GM19193 (cell line): ENCODE results near the gene RTN4.

Source experiments
- POLR2A ChIP-seq: IDR thresholded peaks from 4 replicates; pipeline ENCODE4 v1.6.1; 2011; ENCODE audit not compliant: insufficient read depth, insufficient read length; ENCODE audit errors: extremely low read depth

The RTN4 gene

DNA sequence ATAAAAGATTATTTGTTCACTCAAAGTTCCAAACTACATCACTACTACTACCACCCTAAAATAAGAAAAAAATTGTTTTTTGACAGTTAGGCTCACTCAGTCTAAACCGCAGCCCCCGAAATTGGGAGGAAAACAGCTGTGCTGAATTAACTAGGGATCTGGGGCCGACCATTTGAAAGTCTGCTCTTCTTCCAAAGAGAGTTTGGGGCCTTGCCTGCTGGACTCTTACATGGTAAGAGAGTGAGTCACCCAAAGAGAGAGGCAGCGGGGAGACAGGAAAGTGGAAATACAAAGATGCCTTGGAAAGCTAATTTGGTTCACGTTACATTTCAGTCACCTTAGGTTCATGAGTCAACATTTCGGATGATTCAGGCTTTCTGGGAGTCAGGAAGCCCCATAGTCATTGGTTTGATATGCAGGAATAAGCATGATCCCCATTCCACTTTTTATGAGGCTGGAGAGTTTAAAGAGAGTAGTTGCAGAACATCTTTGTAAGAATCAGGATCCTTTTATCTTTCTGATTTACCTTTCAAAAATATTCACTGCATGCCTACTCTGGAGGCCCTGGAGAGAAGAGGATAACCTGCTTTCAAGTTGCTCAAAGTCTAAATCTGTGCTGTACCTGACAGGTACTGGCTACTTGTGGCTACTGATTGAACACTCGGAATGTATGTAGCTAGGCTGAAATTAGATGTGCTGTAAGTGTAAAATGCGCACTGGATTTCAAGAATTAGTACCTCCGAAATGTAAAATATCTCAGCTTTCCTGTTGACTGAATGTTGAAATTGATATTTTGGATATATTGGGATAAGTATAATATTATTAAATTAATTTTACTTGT lies 995 bp upstream of the RTN4 start:
- TF ChIP-seq POLR2A: no peak

DNA sequence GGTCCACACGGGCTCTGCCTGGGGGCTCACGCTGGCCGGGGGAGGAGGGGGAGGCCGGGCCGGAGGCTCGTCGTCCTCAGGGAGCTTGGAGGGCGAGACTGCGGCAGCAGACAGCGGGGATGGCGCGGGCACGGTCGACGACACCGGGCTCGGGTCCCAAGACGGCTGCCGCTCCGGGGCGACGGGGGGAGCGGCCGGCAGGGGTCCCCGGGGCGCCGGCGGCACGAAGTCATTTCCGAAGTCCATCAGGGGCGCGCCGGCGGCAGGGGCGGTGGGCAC lies 491 bp downstream of the RTN4 start:
- TF ChIP-seq POLR2A: no peak

DNA sequence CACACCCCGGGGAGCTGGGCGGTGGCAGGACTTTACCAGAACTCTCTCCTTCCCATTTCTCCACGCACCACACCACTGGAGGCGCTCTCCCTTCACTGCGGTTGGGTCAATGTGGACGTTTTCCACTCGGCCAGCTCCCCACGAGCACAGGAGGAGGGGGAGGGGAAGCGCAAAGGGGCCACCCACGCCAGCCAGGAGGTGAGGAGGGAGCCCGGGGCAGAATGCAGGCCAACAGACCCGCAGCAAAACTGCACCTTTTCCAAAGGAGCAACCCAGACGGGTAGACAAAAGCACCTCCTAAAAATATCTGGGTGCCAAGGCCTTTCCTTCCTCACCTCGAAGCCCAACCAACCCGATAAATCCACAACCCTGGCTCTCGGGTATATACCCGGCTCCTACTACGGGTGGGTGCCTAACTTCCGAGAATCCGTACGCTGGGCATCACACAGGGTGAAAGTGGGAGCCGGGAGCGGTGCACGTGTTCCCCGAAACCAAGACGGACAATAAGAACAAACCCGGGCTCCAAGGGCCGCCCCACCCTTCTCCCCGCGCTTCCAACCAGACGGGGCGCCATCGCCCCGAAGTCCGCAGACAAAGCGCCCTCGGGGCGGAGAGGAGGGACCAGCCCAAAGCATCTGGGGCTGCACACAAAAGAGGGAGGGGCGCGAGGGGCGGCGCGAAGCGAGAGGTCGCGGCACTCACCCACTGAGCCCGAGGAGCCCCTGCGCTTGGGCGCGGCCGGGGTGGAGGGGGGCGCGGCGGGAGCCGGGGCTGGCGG lies 1.0 kb downstream of the RTN4 start:
- TF ChIP-seq POLR2A: peak; percentile 40

DNA sequence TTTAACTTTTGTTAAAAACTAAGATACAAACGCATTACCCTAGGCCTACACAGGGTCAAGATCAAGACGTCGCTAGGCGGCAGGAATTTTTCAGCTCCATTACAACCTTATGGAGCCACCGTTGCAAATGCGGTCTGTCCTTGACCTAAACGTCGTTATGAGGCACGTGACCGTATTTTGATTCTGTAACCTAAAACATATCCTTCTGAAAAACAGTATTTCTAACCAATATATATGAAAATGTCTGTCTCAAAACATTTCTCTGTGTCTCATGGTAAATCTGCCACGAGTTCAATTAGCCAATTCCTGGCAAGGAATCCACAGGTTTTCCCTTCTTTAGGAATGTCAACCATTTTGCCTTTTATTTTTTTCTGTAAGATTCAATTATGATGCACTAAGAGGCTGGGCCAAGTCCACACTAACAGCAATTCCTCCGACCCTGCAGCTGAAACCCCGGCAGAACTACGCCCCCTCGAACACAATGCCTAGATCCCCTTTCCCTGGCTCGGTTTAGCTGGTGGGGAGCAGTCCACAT lies 1.7 kb downstream of the RTN4 start:
- no peak for TF ChIP-seq POLR2A

DNA sequence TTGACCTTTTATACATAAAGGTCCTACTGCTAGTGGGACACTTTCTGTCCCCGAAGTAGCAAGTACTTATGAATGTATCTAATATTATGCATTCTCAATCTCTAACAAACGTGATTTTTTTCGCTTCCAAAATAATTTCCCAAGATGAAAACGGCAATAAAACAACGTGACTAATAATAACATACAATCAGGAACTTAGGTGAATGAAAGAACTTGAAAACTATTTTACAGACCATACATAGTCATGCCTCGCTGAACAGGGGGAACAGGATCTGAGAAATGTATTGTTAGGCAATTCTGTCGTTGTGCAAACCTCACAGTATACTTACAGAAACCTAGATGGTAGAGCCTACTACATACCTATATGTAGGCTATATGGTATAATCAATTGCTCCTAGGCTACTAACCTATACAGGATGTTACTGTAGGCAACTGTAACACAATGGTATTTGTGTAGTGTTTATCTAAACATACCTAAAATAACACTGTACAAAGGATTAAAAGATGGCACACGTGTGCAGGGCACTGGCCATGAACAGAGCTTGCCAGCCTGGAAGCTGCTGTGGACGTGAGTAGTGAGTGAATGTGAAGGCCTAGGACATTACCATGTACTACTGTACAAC lies 2.5 kb downstream of the RTN4 start:
- no peak for TF ChIP-seq POLR2A

DNA sequence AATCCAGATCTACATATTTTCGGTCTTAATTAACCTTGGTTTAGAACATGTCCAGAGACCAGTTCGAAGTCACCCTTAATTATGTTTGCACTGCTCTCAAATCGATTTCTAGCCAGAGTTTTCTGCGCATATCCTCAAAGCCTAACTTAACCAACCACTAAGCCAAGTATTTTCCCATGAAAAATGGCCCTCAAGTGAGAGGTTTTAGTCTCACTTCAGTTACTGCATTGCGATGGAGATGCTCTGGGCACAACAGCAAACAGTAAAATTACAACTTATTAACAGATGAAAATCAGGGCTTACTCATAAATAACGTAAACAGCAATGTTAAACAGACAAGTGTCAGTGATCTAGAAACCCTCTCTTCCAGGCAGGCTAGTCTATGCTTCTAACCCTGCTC lies 4.5 kb downstream of the RTN4 start:
- no peak for TF ChIP-seq POLR2A

DNA sequence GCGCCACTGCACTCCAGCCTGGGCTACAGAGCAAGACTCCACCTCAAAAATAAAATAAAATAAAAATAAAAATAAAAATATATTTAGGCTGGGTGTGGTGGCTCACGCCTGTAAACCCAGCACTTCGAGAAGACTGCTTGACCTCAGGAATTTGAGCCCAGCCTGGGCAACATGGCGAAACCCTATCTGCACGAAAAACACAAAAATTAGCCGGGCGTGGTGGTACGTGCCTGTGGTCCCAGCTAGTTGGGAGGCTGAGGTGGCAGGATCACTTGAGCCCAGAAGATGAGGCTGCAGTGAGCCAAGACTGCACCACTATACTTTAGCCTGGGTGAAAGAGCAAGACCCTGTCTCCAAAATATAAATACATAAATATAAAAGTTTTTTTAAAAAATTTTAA lies 6.4 kb downstream of the RTN4 start:
- TF ChIP-seq POLR2A: no peak

DNA sequence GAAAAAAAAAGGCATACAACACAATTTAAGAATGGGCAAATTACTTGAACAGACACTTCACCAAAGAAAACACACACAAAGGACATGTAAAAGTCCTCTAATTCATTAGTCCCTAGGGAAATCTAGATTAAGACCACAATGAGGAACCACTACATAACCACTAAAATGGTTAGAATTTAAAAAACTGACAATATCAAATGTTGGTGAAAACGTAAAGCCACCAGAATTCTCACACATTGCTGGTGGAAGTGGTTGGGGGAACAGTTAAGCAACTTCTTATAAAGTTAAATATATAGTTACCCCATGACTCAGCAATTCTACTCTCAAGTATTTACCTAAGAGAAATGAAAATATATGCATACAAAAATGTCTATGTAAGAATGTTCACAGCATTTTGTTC lies 11.8 kb downstream of the RTN4 start:
- no peak for TF ChIP-seq POLR2A

DNA sequence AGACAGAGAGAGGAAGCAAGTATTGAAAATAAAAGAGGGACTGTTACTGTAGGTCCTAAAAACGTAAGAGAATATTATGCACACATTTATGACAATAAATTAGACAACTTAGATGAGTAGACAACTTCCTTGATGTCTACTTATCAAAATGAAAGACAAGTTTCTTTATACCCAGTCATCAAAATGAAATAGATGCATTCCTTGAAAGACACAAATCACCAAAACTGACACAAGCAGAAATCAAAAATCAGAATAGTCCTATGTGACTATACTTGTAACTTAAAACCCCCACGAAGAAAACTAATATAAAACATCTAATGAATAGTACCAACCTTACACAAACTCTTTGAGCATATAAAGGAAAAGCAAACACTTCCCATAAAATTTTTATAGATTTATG lies 14.5 kb downstream of the RTN4 start:
- no peak for TF ChIP-seq POLR2A

DNA sequence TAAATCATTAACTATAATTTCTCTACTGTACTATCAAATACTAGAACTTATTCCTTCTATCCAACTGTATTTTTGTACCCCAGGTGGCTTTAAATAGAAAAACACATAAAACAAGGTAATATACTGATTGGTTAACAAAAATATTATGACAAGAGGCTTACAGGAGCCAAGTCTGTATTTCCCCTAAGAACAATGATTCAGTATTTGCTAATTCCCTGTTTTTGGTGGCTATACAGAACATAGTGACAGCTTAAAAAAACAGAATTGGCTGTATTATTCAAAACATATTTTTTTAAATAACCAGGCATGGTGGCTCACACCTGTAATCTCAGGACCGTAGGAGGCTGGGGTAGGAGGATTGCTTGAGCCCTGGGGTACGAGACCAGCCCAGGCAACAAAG lies 16.3 kb downstream of the RTN4 start:
- TF ChIP-seq POLR2A: no peak

DNA sequence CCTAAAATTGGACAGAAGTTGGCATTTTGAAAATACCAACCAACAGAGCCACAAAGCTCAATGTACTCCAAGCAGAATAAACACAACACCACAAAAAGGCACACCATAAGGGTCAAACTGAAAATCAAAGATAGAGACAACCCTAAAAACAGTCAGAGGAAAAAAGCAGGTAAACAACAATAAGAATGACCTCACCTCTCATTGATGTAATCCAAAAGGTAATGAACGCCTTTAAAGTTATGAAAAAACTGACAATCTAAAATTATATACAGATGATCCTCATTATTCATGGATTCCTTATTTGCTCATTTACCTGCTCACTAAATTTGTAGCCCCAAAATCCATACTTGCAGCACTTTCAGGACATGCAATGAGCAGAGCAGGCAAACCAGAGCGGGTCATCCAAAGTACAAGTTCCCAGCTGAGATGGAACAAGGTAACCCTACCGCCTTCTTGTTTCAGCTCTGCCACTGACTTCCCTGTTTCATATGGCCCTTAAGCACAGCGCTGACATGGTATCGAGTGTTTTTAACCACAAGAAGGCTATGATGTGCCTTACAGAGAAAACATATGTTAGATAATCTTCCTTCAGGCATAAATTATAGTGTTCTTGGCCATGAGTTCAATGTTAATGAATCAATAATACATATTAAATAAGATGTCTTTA lies 17.0 kb downstream of the RTN4 start:
- no peak for TF ChIP-seq POLR2A

DNA sequence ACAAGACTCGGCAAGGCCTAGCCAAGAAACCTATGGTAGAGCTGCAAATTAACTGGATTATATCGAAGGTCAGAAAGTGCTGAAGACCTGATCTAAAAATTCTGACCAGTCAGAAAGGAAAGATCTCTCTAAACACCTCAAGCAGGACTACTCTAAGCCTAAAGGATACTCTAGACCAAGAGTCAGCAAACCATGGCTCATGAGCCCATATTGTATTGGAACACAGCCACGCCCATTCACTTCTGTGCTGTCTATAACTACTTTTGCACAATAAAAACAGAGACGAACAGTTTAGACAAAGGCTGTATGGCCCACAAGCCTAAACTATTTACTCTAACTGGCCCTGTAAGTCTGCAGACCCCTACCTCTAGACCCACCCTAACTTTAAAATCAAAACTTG lies 18.7 kb downstream of the RTN4 start:
- no peak for TF ChIP-seq POLR2A

DNA sequence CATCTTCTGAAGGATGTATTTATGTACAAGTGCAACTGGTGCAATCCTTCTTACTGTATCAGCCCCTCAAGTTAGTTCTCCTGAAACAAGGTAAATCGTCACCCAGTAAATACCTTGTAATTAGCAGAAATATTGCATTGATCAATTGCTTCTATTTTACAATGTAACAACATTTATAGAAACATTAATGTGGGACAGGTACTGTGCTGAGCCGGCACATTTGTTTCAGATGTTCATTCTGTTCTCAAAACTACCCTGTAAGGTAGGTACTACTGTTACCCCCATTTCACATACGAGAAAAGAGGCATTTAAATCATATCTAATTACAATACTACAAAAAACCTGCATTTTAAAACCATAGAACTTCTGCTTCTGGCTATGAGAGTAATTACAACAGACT lies 19.5 kb downstream of the RTN4 start:
- TF ChIP-seq POLR2A: no peak

DNA sequence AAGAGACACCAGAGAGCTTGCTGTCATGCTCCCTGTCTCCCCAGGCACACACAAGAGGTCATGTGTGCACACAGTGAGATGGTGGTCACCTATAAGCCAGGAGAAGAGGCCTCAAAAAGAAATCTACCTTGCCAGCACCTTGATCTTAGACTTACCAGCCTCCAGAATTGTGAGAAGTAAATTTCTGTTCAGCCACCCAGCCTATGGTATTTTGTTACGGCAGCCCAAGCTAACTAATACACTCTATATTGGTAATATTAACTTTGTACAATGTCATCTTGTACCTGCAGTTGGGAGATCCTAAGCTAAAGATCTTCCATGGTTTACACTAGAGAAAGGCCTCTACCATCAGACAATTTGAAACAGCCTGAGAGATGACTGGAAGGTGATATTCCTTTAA lies 21.2 kb downstream of the RTN4 start:
- no peak for TF ChIP-seq POLR2A

DNA sequence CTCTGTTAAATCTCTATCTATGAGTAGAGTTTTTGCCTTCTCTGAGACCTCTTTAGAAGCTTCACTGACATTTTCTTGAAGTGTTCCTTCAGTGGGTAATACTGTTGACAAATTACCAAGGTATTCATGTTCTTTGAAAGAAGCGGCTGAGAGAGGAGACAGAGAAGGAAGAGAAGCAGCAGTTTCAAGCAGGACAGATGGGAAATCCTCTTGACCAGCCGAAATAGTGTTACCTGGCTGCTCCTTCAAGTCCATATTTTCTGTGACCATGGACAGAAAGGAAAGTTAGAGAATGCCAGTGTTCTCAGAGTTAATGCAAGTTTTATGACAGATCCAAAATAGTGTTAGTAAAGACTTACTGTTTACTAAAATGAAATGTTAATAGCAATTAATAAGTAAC lies 23.0 kb downstream of the RTN4 start:
- TF ChIP-seq POLR2A: no peak
